NCI-H1694 treated with DMSO at 0.1 percent for 48 hours (cell line): Measurements from ENCODE around the gene ERCC6L2.

Experiments used
- DNase-seq: peaks from one replicate; lab custom pipeline; 2025; lab: John Stamatoyannopoulos, UW

ERCC6L2 gene

GRCh38 chr9:95981761-95982390, 106.4 kb downstream of the ERCC6L2 start:
- DNase-seq: peak; percentile 11

GRCh38 chr9:95985440-95986055, 110.1 kb downstream of the ERCC6L2 start:
- no peak for DNase-seq

GRCh38 chr9:95989297-95989696, 113.8 kb downstream of the ERCC6L2 start:
- DNase-seq: no peak

- DNase-seq: no peak
Measured at GRCh38 chr9:95991326-95991725, 115.8 kb downstream of the ERCC6L2 start.

- DNase-seq: no peak
Measured at GRCh38 chr9:95992536-95992935, 117.0 kb downstream of the ERCC6L2 start.

DNA sequence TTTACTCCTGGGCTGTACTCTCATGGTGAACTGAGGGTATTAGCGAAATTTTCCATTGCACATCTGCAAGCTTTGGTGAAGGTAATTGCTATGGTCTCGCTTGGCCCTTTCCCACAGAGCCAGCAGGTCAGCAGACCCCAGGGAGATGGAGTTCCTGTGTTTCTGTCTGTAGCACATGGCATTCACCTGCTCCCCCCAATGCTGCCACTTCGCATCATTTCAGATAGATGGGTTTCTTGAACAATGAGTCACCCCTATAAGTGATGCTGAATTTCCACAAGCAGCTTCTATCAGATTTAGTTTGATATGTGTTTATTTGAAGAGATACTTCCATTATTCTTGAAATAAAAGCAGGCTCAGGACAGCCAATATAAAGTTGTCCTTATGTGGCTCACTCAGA, 117.8 kb downstream of the ERCC6L2 start:
- DNase-seq: no peak

- no peak for DNase-seq
Measured at GRCh38 chr9:95999390-95999789, 123.9 kb downstream of the ERCC6L2 start.

DNA sequence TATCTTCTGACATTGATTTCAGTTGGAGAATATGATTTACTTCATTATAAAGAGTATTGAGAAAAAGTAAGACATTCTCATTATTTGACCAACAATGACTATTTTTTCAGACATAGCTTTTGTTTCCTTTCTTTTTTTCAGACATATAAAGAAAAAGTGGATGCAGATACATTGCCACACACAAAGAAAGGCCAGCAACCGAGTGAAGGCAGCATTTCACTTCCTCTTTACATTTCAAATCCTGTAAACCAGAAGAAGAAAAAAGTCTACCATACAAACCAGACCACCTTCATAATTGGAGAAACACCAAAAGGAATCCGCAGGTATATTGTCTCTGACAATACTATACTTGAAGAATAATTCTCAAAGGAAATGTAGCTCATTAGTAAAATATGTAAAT, 128.9 kb downstream of the ERCC6L2 start:
- DNase-seq: no peak

GRCh38 chr9:96006296-96006879, 130.9 kb downstream of the ERCC6L2 start:
- no peak for DNase-seq

- DNase-seq: no peak
Measured at GRCh38 chr9:96006961-96007360, 131.5 kb downstream of the ERCC6L2 start.

GRCh38 chr9:96008502-96009222, 133.2 kb downstream of the ERCC6L2 start:
- no peak for DNase-seq

GRCh38 chr9:96009223-96009602, 133.7 kb downstream of the ERCC6L2 start:
- DNase-seq: no peak

DNA sequence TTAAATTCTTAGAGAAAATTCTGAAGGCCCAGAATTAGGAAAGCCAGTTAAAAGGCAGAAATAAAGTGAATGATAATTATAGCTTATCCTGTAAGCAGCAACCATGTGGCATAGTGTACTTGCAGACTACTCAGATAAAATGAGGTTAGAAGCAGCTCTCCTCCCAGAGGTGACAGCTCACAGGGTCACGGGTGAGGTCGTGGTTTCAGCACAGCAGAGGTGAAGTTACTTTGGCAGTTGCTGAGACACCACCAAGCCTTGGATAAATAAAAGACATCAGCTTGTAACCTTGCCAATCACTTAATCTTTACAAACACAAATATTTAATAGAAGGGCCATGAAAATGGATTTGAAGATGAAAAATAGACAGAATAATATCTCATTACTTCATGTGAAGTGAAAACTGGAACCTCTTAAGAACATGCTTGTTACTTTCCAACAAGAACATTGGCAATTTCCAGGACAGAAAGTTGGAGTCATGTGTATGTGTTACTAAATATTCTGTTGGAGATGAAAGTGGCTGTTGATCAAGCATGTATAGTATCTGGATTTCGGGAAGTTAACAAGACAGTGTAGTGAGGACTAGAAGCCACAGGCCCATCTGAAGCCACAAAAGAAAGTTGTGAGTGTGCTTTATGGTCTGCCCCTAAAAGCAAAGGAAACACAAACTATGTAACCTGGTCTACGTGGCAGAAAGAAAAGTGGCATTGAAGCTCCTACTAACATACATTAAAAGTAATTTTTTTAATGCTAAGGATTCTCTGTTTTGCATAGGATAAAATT, 134.4 kb downstream of the ERCC6L2 start:
- no peak for DNase-seq

- DNase-seq: no peak
Measured at GRCh38 chr9:96014078-96014477, 138.6 kb downstream of the ERCC6L2 start.

- DNase-seq: no peak
Measured at GRCh38 chr9:96015876-96016686, 140.6 kb downstream of the ERCC6L2 start.
